GM19467 (cell line): Measurements from ENCODE around the gene PCDH10.
"Not testable (repeated sequence)": the region's sequence is repeated elsewhere in the genome, so short reads cannot be mapped to it uniquely, and the experiment has no call there.

Source experiments
- ATAC-seq: cut with Tn5 transposase; IDR thresholded peaks from one replicate; pipeline ENCODE4 v1.9.1; 2021; ENCODE audit warnings: mild to moderate bottlenecking, moderate library complexity; ENCODE audit not compliant: unreplicated experiment

The PCDH10 gene

GRCh38 chr4:133208694-133209285, 59.7 kb downstream of the PCDH10 start:
- ATAC-seq = no peak

- no peak for ATAC-seq
These were observed 84.8 kb downstream of the PCDH10 start for GRCh38 chr4:133233922-133234321.

GRCh38 chr4:133240451-133240850, 91.4 kb downstream of the PCDH10 start:
- ATAC-seq = not testable (repeated sequence)
